ENCODE measurements around the gene ANO10. TPM values are rescaled to one million over a fixed set of nuclear protein-coding genes. Genes with fewer than 3 reads are reported as not detected.

ANO10 gene
- total RNA-seq, 1 experiment from 2014 or later: 26.6 TPM

DNA sequence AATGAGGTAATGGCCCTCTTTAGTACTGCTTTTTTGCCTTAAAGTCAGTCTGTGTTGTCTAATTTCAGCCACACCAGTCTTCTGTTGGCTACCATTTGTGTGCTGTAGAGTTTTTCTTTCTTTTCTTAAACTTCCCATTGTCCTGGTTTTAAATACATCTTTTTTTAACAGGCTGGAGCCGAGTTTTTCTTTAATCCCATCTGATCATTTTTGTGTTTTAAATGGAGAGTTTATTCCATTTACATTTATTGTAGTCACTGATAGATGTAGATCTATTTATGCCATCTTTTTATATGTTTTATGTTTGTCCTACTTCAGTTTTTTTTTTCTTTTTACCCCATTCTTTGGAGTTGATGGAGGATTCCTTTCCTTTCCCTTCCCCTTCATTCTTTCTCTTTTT is 286.0 kb downstream of the ANO10 start:
- H3K27ac ChIP-seq (ENCODE audit: low read length): no peak overlapping the region
- ATAC-seq: no peak
- no TSS peak for BruUV-seq (replicated peaks)
- POLR2A ChIA-PET: interaction anchor here (0.7 kb wide), 1 partner anchor 618 kb away, joined by 8 read pairs; no protein-coding TSS in a partner anchor
- no peak for TF ChIP-seq POLR2AphosphoS5 (IDR thresholded peaks at IDR 0.05; ENCODE audit: low read depth, low read length)
- TF ChIP-seq, protein P1, sequence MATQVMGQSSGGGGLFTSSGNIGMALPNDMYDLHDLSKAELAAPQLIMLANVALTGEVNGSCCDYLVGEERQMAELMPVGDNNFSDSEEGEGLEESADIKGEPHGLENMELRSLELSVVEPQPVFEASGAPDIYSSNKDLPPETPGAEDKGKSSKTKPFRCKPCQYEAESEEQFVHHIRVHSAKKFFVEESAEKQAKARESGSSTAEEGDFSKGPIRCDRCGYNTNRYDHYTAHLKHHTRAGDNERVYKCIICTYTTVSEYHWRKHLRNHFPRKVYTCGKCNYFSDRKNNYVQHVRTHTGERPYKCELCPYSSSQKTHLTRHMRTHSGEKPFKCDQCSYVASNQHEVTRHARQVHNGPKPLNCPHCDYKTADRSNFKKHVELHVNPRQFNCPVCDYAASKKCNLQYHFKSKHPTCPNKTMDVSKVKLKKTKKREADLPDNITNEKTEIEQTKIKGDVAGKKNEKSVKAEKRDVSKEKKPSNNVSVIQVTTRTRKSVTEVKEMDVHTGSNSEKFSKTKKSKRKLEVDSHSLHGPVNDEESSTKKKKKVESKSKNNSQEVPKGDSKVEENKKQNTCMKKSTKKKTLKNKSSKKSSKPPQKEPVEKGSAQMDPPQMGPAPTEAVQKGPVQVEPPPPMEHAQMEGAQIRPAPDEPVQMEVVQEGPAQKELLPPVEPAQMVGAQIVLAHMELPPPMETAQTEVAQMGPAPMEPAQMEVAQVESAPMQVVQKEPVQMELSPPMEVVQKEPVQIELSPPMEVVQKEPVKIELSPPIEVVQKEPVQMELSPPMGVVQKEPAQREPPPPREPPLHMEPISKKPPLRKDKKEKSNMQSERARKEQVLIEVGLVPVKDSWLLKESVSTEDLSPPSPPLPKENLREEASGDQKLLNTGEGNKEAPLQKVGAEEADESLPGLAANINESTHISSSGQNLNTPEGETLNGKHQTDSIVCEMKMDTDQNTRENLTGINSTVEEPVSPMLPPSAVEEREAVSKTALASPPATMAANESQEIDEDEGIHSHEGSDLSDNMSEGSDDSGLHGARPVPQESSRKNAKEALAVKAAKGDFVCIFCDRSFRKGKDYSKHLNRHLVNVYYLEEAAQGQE (IDR thresholded peaks at IDR 0.05; ENCODE audit: insufficient read depth in 1 of 2, low read depth in 2 of 2, low read length in 1 of 2): no peak
- TF ChIP-seq SIN3A (IDR thresholded peaks at IDR 0.05; ENCODE audit: borderline replicate concordance, insufficient read depth, low read depth, low read length): no peak
- TF ChIP-seq TCF7L2 (IDR thresholded peaks at IDR 0.05; ENCODE audit: low read depth, low read length): no peak
- TF ChIP-seq, protein P2, sequence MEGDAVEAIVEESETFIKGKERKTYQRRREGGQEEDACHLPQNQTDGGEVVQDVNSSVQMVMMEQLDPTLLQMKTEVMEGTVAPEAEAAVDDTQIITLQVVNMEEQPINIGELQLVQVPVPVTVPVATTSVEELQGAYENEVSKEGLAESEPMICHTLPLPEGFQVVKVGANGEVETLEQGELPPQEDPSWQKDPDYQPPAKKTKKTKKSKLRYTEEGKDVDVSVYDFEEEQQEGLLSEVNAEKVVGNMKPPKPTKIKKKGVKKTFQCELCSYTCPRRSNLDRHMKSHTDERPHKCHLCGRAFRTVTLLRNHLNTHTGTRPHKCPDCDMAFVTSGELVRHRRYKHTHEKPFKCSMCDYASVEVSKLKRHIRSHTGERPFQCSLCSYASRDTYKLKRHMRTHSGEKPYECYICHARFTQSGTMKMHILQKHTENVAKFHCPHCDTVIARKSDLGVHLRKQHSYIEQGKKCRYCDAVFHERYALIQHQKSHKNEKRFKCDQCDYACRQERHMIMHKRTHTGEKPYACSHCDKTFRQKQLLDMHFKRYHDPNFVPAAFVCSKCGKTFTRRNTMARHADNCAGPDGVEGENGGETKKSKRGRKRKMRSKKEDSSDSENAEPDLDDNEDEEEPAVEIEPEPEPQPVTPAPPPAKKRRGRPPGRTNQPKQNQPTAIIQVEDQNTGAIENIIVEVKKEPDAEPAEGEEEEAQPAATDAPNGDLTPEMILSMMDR (IDR thresholded peaks at IDR 0.05): no peak
- in situ Hi-C loops (cut with HindIII; ENCODE audit: low pct_unique_long_range_greater_than_20kb, low sequenced_read_pairs): no loop called here
- DNase-seq (ENCODE audit: low read depth, low spot score): no peak
- H3K27me3 ChIP-seq (ENCODE audit: control insufficient read depth, insufficient read depth, low read length): no peaks in the 10 kb centered on the region
- peaks cover 24% of the 10 kb centered on the region; the same call in 1 of the 2 replicates for H3K9me3 ChIP-seq (ENCODE audit: control insufficient read depth, insufficient read depth, low read depth, low read length)
- intact Hi-C loops (cut with micrococcal nuclease; ENCODE audit: unreplicated experiment): no loop called here
- CTCF ChIA-PET: no interaction called here
- no peaks in the 10 kb centered on the region for H3K4me1 ChIP-seq (ENCODE audit: control insufficient read depth, insufficient read depth, low read length)
- H3K36me3 ChIP-seq (ENCODE audit: control insufficient read depth, insufficient read depth, low read length): no peaks in the 10 kb centered on the region; the same call in 1 of the 2 replicates
- no peak overlapping the region for H3K4me3 ChIP-seq (ENCODE audit: low read depth in 2 of 2, low read length in 2 of 2)

- CTCF ChIA-PET: interaction anchor here (0.7 kb wide), 1 partner anchor 49 kb away, joined by 3 read pairs; the partner anchor contains the start of gene SNRK
Observed at GRCh38 chr3:43334976-43335375, 286.8 kb downstream of the ANO10 start.

More at GRCh38 chr3:43334976-43335375, 286.8 kb downstream of the ANO10 start:
- in situ Hi-C loops (cut with HindIII; ENCODE audit: low pct_unique_long_range_greater_than_20kb, low sequenced_read_pairs): no loop called here
- Histone ChIP-seq H3K4me1 (ENCODE audit: control insufficient read depth, insufficient read depth, low read length) (no peaks in the 10 kb centered on the region), H3K4me3 (ENCODE audit: low read depth in 2 of 2, low read length in 2 of 2) (no peak overlapping the region), H3K27me3 (ENCODE audit: control insufficient read depth, insufficient read depth, low read length) (no peaks in the 10 kb centered on the region), H3K27ac (ENCODE audit: low read length) (no peak overlapping the region), H3K36me3 (ENCODE audit: control insufficient read depth, insufficient read depth, low read length) (no peaks in the 10 kb centered on the region; the same call in 1 of the 2 replicates), H3K9me3 (ENCODE audit: control insufficient read depth, insufficient read depth, low read depth, low read length) (peaks cover 24% of the 10 kb centered on the region; the same call in 1 of the 2 replicates)
- ATAC-seq (no peak), DNase-seq (ENCODE audit: low read depth, low spot score) (no peak)
- intact Hi-C loops (cut with micrococcal nuclease; ENCODE audit: unreplicated experiment): no loop called here
- BruUV-seq (replicated peaks): no TSS peak
- TF ChIP-seq POLR2AphosphoS5 (IDR thresholded peaks at IDR 0.05; ENCODE audit: low read depth, low read length) (no peak), TCF7L2 (IDR thresholded peaks at IDR 0.05; ENCODE audit: low read depth, low read length) (no peak), SIN3A (IDR thresholded peaks at IDR 0.05; ENCODE audit: borderline replicate concordance, insufficient read depth, low read depth, low read length) (no peak)
- TF ChIP-seq, protein P2 (IDR thresholded peaks at IDR 0.05): no peak
- TF ChIP-seq, protein P1 (IDR thresholded peaks at IDR 0.05; ENCODE audit: insufficient read depth in 1 of 2, low read depth in 2 of 2, low read length in 1 of 2): no peak
- POLR2A ChIA-PET: no interaction called here

Data from Panc1 (cell line).